Thyroid gland (tissue), 4 donors: Measurements from ENCODE around the gene CLDN25.

Experiments used
- POLR2A ChIP-seq, 2 donors: fragments of 450-650 bp; IDR thresholded peaks; one replicate each; pipeline ENCODE4 v1.6.1; 2017; ENCODE audit warnings: antibody characterized with exemption in 2 of 2, mild to moderate bottlenecking in 2 of 2, moderate library complexity in 1 of 2
- TF ChIP-seq, protein P1 (sequence below), 6 experiments: fragments of 200-600 bp in 3 of 6; fragments of 450-650 bp in 3 of 6; sonication (generic) in 3 of 6; IDR thresholded peaks; one replicate each; pipeline ENCODE4 v1.5.1; 2016 to 2019; ENCODE audit warnings: antibody characterized with exemption in 6 of 6, mild to moderate bottlenecking in 2 of 6, inconsistent platforms in 1 of 6, moderate library complexity in 1 of 6

DNA sequence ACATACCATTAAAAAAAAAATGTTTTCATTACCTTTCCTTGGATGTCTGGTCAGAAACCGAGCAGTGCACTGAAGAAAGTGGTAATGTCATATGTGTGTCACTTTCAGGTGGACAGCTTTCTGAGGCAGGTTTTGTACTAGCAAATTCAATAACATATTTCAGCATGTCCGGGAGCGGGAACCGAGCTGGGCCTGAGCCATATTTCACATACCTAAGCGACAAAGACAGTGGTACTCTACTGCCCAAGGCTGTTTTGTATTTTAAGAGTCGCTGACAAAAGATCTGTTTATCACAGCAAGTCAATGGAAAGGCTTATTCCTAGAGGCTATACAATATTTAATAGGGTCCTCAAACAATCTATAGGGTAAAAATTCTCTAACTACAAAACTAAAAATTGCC is 38.0 kb downstream of the CLDN25 start:
- TF ChIP-seq, protein P1, sequence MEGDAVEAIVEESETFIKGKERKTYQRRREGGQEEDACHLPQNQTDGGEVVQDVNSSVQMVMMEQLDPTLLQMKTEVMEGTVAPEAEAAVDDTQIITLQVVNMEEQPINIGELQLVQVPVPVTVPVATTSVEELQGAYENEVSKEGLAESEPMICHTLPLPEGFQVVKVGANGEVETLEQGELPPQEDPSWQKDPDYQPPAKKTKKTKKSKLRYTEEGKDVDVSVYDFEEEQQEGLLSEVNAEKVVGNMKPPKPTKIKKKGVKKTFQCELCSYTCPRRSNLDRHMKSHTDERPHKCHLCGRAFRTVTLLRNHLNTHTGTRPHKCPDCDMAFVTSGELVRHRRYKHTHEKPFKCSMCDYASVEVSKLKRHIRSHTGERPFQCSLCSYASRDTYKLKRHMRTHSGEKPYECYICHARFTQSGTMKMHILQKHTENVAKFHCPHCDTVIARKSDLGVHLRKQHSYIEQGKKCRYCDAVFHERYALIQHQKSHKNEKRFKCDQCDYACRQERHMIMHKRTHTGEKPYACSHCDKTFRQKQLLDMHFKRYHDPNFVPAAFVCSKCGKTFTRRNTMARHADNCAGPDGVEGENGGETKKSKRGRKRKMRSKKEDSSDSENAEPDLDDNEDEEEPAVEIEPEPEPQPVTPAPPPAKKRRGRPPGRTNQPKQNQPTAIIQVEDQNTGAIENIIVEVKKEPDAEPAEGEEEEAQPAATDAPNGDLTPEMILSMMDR (IDR thresholded peaks at IDR 0.05): no peak
- no peak for TF ChIP-seq POLR2A (IDR thresholded peaks at IDR 0.05)
